Fibroblast of skin of left biceps (primary cell): ENCODE results near the gene NTSR2.

Experiments used
- DNase-seq, 2 experiments: peaks; one replicate each; pipeline ENCODE4 v3.0.0-alpha.2; 2013; ENCODE audit warnings: low read depth in 2 of 2

The NTSR2 gene

GRCh38 chr2:11699686-11700670, 30.0 kb upstream of the NTSR2 start:
- DNase-seq = no peak

- DNase-seq = no peak
Measured at GRCh38 chr2:11698009-11698922, 28.3 kb upstream of the NTSR2 start.

DNA sequence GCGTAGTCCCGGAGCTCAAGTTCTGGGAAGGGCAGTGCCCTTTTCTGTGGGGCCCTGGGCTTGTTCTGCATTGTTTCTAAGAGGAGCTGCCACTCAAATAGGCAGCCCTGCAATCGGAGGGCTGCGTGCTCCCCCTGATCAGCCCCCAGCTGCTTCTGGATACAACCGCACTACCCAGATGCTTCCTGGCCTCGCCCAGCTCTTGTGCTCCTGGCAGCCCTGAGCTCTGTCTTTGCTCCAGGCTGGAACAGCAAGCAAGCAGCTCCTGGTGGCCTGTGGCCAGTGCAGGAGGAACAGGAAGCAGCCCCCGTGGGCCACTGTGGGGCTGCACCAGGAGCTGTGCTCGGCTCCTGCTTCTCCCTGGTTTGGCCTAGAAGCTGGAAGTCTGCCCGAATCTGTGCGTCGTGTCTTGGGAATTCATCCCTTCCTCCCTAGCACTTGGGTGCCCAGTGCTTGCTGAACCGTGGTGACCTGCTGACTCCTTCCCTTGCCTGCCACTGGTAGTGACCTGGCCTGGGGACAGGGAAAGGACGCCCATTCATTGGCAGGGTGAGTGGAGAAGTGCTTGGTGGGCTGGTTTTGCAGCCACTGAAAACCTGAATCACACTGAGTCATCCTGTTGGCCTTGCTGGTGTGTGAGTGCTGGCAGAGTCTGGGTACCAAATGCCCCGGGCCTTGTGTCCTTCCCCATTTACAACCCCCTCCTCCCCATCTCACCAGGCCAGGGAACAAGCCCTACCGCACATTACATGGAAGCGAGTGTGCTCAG, 27.3 kb upstream of the NTSR2 start:
- no peak for DNase-seq

DNA sequence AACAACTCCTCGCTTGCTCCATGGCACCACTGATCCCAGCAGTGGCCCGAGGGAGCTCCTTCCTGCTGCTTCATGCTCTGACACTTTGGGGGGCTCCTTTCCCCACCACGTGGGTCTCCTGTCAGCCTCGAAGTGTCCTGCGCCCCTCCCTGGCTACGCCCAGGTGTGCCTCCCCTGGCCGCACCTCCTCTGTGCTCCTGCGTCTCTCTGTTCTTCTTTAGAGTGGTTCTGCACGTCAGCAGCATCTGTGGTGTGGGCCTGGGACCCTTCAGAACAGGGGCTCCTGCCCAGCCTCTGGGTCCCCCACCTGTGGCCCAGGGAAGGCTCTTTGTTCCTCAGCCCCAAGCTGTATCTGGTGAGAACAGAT, 26.7 kb upstream of the NTSR2 start:
- no peak for DNase-seq

DNA sequence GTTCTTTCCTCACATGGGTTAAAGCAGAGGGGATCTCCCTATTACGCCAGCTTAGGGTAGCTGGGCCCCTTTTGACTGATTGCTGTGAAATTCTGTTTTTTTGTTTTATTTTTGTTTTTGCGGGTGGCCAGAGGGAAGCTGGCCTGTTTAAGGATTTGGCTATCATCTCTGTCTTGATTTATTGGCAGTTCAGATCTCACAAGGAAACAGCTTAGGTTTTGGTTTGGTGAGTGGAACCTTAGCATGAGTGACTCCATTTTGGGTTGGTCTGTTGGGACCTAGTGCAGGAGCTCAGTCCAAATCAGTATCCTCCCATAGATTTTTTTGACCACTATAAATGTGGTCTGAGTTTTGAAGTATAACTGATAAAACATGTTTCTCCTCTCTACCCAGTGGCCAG, 25.6 kb upstream of the NTSR2 start:
- DNase-seq = no peak

- no peak for DNase-seq
Measured at GRCh38 chr2:11692966-11693521, 23.0 kb upstream of the NTSR2 start.

- no peak for DNase-seq
Measured at GRCh38 chr2:11691076-11691660, 21.2 kb upstream of the NTSR2 start.

DNA sequence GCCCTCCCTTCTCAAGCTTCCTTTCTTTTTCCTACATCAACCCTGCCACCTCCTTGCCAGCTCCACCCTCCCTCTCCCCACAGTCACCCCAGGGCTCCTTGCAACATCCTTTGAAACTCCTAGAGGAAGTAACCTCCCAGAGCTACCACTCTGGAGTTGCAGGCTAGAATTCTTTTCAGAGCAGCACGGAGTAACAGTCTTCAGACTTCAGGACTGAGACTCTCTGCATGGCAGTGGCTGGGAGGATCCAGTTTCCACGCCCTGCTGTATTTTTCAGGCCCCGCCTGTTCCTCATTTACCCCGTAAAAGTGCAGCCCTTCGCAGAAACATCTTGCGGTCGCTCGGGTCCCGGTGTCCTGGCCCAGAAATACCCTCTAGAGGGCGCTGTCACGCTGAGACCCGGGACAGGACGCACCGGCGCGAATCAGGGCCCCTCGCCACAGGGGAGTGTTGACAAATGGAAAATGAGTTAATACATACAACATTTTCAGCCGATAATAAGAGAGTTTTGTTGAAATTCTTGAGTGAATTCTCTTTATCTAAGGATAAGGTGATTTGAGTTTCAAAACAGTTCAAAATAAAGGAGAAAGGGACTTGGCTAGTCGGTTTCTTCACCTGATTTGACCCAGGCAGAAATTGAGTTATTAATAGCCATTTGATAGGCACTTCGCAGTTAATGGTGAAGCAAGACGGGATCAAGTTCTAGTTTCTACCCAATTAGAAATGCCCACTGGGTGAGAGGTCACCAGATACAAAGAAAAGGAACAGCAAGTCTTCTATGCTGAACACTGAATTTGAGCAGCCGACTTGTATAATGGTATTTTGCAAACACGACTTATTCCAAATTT, 18.5 kb upstream of the NTSR2 start:
- DNase-seq = peak in 1 of 2 experiments; percentile 36

GRCh38 chr2:11687736-11688135, 17.7 kb upstream of the NTSR2 start:
- no peak for DNase-seq

DNA sequence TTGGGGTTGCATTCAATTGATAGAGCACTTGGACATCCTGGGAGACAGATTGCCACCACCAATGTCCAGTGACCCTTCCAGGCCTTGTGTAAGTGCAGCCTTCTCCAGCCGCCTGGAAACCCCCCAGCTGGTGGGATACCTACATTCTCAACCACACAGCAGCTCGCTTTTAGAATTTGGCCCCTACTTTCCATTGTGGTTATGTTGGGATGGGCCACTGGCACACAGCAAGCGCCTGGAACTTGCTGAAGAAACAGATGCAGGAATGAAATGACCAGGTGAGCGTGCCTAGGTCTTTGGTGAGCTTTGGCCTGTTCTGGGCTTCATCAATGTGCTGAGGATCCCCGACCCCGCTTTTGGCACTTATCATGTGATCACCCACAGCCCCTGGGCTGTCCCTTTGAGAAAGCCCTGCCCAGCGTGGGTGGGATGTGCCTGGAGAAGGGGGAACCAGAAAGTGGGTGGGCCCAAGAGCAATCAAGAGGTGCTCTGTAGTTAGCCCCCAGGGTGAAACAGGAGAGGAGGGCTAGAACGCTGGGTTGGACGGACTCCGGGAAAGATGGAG, 16.0 kb upstream of the NTSR2 start:
- DNase-seq = no peak

DNA sequence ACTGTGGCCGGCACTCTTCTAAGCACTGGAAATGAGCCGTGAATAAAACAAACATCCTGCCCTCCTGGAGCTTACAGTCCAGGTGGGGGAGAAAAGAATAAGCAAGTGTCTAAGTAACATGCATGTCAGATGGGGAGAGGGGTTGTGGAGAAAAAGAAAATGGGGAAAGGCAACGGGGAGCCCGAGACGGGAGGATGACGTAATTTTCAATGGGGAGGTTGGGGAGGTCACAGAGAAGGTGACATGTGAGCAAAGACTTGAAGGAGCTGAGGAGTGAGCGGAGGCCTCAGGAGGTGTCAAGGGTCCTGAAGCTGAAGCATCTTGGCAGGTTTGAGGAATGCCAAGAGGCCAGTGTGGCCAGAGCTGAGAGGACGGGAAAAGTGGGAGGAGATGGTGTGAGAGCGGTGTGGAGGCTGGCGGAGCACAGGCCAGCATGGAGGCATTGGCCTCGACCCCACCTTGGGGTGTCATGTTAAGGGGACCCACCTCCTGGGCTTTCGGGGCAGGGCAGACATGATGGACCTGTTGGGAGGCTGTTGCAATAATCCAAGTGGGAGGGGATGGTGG, 15.0 kb upstream of the NTSR2 start:
- no peak for DNase-seq

DNA sequence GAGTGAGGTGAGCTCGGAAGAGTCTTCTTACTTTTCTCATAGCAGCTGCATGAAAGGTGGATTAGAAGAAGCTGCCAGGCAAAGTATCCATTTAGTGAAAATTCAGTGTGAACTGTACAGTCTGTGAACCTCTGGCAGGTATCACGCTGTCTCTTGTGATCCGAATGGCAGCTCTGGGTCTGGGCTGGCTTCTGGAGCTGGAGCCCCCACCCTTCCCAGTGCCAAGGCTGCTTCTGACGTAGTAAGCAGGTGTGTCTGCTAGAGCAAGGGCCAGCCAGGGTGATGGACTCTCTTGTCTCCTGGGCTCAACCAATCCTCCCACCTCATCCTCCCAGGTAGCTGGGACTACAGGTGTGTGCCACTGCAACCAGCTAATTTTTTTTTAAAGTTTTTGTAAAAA, 14.0 kb upstream of the NTSR2 start:
- DNase-seq = no peak

DNA sequence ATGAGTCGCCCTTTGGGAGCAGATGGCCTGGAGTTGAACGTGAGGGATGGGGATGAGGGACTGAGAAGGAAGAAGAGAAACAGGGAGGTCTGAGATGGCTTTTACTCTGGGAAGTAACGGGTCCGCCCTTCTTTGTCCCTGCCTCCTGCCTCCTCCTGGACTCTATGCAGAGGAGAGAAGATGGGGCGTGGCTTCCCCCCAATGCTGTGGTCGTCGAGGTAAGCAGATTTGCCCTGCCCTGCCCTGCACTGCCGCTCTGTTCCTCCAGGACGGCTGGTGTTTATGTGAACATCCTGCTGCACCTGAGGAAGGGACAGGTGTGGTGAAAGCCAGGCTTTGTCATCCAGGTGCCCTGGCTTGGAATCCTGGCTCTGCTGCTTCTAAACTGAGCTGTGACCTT, 13.5 kb upstream of the NTSR2 start:
- no peak for DNase-seq

DNA sequence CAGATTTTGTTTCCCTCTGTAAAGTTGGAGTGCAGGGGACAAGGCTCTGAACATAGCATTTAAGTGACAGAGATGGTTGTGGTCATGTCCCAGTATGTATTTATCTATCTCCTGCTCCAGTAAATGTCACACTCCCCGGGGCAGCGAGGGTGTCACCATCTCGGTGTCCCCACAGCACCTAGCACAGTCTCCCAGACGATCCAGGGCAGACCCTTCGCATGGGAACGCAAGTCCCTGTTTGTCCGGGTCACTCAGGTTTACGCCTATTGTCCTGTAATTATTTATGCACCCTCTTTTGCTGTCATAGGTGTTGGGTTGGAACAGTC, 12.6 kb upstream of the NTSR2 start:
- DNase-seq = no peak

- no peak for DNase-seq
Measured at GRCh38 chr2:11681722-11682589, 12.0 kb upstream of the NTSR2 start.

DNA sequence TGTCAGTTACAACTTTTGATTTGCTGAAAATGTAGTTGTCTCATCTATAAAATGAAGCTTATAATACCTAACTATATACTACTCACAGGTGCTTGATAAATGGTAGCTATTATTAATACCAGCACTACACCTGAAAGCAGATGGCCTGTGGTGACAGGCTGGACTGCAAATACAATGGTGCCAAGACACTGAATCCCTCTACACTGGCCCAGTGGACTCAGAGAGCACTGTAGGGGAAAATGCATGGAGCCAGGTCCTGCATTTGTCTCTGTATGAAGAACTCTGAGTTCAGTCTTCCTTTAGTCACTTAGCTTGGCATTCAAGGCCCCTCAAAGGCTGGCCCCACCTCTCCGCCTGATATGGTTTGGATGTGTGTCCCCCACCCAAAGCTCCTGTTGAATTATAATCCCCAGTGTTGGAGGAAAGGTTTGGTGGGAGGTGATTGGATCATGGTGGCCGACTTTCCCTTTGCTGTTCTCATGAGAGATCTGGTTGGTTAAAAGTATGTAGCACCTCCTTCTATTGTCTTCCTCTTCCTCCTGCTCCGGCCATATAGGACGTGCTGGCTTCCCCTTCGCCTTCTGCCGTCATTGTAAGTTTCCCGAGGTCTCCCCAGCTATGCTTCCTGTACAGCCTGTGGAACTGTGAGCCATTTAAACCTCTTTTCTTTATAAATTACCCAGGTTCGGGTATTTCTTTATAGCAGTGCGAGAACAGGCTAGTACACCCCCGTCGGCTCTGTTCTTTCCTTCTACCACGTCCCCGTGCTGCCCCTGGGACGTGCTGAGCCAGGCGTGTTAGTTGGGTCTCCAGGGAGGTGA, 11.1 kb upstream of the NTSR2 start:
- no peak for DNase-seq

GRCh38 chr2:11680182-11680900, 10.3 kb upstream of the NTSR2 start:
- no peak for DNase-seq
